ENCODE data around the gene PPP3CA.

GRCh38 chr4:101042847-101043246 lies 304.5 kb downstream of the PPP3CA start:
- TF ChIP-seq CTCF (conservative IDR thresholded peaks at IDR 0.05; ENCODE audit: low read depth in 2 of 2): no peak
- no peak for TF ChIP-seq REST (IDR thresholded peaks at IDR 0.05; ENCODE audit: unreplicated experiment)
- no peak for TF ChIP-seq POLR2AphosphoS5 (IDR thresholded peaks at IDR 0.05; ENCODE audit: low read depth)
- TF ChIP-seq EZH2 (IDR thresholded peaks at IDR 0.05; ENCODE audit: low read depth, unreplicated experiment): no peak
- TF ChIP-seq JUNB (IDR thresholded peaks at IDR 0.05; ENCODE audit: unreplicated experiment): no peak
- TF ChIP-seq ETS1 (IDR thresholded peaks at IDR 0.05): no peak
- TF ChIP-seq EZH2phosphoT487 (IDR thresholded peaks at IDR 0.05; ENCODE audit: unreplicated experiment): no peak
- TF ChIP-seq ZNF462 (CRISPR knock-in tag; IDR thresholded peaks at IDR 0.05): no peak
- no peak for TF ChIP-seq NANOG (IDR thresholded peaks at IDR 0.05; ENCODE audit: borderline replicate concordance)
- TF ChIP-seq CREB1 (CRISPR knock-in tag; IDR thresholded peaks at IDR 0.05; ENCODE audit: low read depth): no peak
- TF ChIP-seq ZNF114 (CRISPR knock-in tag; IDR thresholded peaks at IDR 0.05): no peak
